Measurements from ENCODE around the gene PSMD13.

Gene PSMD13

DNA sequence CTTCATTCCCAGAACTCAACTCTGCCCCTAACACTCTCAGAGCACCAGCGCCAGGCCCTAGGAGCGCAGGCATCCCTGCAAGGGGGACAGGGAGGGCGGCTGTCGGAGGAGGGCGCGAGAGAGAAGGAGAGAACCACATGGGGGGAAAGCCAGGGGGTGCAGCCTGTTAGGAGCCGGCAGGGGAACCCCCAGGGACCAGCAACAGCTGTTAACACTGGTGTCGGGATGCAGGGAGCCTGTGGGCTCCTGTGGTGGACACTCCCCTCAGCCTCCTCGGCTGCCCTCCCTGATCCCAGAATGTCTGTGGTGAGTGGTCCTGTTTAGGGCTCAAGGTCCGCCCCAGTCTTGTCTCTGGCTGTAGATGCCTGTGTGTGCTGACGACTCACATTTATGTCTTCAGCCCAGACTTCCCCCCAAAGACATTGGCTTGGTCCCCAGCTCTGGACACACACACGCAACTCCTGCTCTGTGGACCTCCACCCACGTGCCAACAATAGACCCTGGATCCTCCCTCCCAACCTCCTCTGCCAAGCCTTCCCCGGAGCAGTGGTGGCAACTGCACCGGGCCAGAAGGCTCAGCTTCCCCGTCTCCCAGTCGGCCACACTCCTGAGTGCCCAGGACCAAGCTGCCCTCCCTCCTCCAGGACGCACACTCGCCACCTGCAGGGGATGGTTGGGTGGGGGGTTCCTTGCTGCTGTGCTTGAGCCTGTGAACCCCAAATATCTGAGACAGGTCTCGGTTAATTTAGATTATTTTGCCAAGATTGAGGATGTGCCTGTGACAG lies 63.4 kb downstream of the PSMD13 start:
- no peak for DNase-seq
- TF ChIP-seq, protein P1, sequence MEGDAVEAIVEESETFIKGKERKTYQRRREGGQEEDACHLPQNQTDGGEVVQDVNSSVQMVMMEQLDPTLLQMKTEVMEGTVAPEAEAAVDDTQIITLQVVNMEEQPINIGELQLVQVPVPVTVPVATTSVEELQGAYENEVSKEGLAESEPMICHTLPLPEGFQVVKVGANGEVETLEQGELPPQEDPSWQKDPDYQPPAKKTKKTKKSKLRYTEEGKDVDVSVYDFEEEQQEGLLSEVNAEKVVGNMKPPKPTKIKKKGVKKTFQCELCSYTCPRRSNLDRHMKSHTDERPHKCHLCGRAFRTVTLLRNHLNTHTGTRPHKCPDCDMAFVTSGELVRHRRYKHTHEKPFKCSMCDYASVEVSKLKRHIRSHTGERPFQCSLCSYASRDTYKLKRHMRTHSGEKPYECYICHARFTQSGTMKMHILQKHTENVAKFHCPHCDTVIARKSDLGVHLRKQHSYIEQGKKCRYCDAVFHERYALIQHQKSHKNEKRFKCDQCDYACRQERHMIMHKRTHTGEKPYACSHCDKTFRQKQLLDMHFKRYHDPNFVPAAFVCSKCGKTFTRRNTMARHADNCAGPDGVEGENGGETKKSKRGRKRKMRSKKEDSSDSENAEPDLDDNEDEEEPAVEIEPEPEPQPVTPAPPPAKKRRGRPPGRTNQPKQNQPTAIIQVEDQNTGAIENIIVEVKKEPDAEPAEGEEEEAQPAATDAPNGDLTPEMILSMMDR (IDR thresholded peaks at IDR 0.05; ENCODE audit: low read depth, low read length, missing control alignments), result peak; percentile 35
- in situ Hi-C loops (cut with HindIII; ENCODE audit: low pct_ligation_motif_present, low sequenced_read_pairs), result no loop called here
- Histone ChIP-seq H3K27ac (no peak overlapping the region), H3K4me3 (ENCODE audit: low read depth, low read length) (no peak overlapping the region), H3K27me3 (replicated peaks) (peaks cover 2% of the 10 kb centered on the region), H3K36me3 (replicated peaks) (no peaks in the 10 kb centered on the region)

All from brain microvascular endothelial cell (primary cell).